ENCODE results near the gene DLGAP4. TPM values are rescaled to one million over a fixed set of nuclear protein-coding genes. Genes with fewer than 3 reads are reported as not detected.

The DLGAP4 gene
- total RNA-seq, 3 donors from 2014 or later: 22.0 to 26.9 (median 24.0) TPM

- TF ChIP-seq POLR2AphosphoS5 (IDR thresholded peaks at IDR 0.05) (no peak), CTCF (IDR thresholded peaks at IDR 0.05) (no peak), POLR2A (IDR thresholded peaks at IDR 0.05) (no peak)
- intact Hi-C loops (cut with DNase I; ENCODE audit: low total_unique reads): no loop called here
- DNase-seq (ENCODE audit: low spot score in 2 of 2): no peak
Measured at GRCh38 chr20:36275441-36276189, 30.5 kb upstream of the DLGAP4 start.

GRCh38 chr20:36277546-36277945 is 28.6 kb upstream of the DLGAP4 start:
- intact Hi-C loops (cut with DNase I; ENCODE audit: low total_unique reads): no loop called here
- Histone ChIP-seq H3K4me3 (no peak overlapping the region), H3K27me3 (peaks cover 0 to 11% of the 10 kb centered on the region in 2 donors), H3K27ac (no peak overlapping the region), H3K9me3 (no peaks in the 10 kb centered on the region), H3K36me3 (no peaks in the 10 kb centered on the region), H3K4me1 (no peaks in the 10 kb centered on the region)
- TF ChIP-seq CTCF (IDR thresholded peaks at IDR 0.05) (no peak), POLR2AphosphoS5 (IDR thresholded peaks at IDR 0.05) (no peak), POLR2A (IDR thresholded peaks at IDR 0.05) (no peak)
- no peak for DNase-seq (ENCODE audit: low spot score in 2 of 2)

More at GRCh38 chr20:36275441-36276189, 30.5 kb upstream of the DLGAP4 start:
- Histone ChIP-seq H3K4me1 (no peaks in the 10 kb centered on the region), H3K27me3 (peaks cover 0 to 11% of the 10 kb centered on the region in 2 donors), H3K9me3 (no peaks in the 10 kb centered on the region), H3K4me3 (no peak overlapping the region), H3K36me3 (no peaks in the 10 kb centered on the region), H3K27ac (no peak overlapping the region)

- H3K4me3 ChIP-seq: no peak overlapping the region
- H3K9me3 ChIP-seq: no peaks in the 10 kb centered on the region
- H3K4me1 ChIP-seq: no peaks in the 10 kb centered on the region
- intact Hi-C loops (cut with DNase I; ENCODE audit: low total_unique reads): no loop called here
- H3K27me3 ChIP-seq: peaks cover 0 to 5% of the 10 kb centered on the region in 2 donors
- no peak overlapping the region for H3K27ac ChIP-seq
- DNase-seq (ENCODE audit: low spot score in 2 of 2): no peak
- no peaks in the 10 kb centered on the region for H3K36me3 ChIP-seq
- TF ChIP-seq POLR2A (IDR thresholded peaks at IDR 0.05): no peak
- no peak for TF ChIP-seq CTCF (IDR thresholded peaks at IDR 0.05)
- no peak for TF ChIP-seq POLR2AphosphoS5 (IDR thresholded peaks at IDR 0.05)
Measured at GRCh38 chr20:36279362-36279761, 26.8 kb upstream of the DLGAP4 start.

- Histone ChIP-seq H3K36me3 (no peaks in the 10 kb centered on the region), H3K4me3 (no peak overlapping the region), H3K9me3 (no peaks in the 10 kb centered on the region), H3K4me1 (no peaks in the 10 kb centered on the region), H3K27ac (no peak overlapping the region), H3K27me3 (peaks cover 0 to under 1% of the 10 kb centered on the region in 2 donors)
- intact Hi-C loops (cut with DNase I; ENCODE audit: low total_unique reads): no loop called here
- no peak for DNase-seq (ENCODE audit: low spot score in 2 of 2)
- TF ChIP-seq POLR2A (IDR thresholded peaks at IDR 0.05) (no peak), CTCF (IDR thresholded peaks at IDR 0.05) (no peak), POLR2AphosphoS5 (IDR thresholded peaks at IDR 0.05) (no peak)
Measured at GRCh38 chr20:36279776-36280175, 26.4 kb upstream of the DLGAP4 start.

GRCh38 chr20:36281785-36282380 is 24.3 kb upstream of the DLGAP4 start:
- Histone ChIP-seq H3K36me3 (no peaks in the 10 kb centered on the region), H3K27me3 (no peaks in the 10 kb centered on the region), H3K4me1 (no peaks in the 10 kb centered on the region), H3K27ac (no peak overlapping the region), H3K9me3 (no peaks in the 10 kb centered on the region), H3K4me3 (no peak overlapping the region)
- intact Hi-C loops (cut with DNase I; ENCODE audit: low total_unique reads): no loop called here
- TF ChIP-seq POLR2AphosphoS5 (IDR thresholded peaks at IDR 0.05) (no peak), POLR2A (IDR thresholded peaks at IDR 0.05) (no peak), CTCF (IDR thresholded peaks at IDR 0.05) (no peak)
- DNase-seq (ENCODE audit: low spot score in 2 of 2): no peak

Data from breast epithelium (tissue), 4 donors.